Measurements from ENCODE around the gene MYO10. TPM values are rescaled to one million over a fixed set of nuclear protein-coding genes. Genes with fewer than 3 reads are reported as not detected.

MYO10 gene
- total RNA-seq, 2 experiments from 2014 or later = 0.04 TPM; not detected in 1

DNA sequence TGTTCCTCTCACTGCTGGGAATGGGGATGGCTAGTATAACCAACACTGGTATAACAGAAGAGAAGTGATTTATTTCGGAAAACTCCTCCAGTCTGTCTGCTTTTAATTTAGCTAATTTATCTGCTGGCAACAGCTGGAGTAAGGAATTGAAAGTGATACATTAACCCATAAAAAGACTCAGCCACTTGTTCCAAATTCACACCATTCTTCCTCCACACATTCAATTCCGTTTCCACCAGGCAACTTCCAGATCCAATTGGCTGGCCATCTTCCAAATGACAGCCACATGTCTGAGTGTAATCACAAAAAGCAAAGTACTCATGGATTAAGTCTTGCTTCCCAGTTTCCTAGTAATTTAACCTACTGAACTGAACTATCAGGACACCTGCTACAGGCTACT lies 242.2 kb downstream of the MYO10 start:
- ChIA-PET POLR2A (no interaction called here), CTCF (no interaction called here)

DNA sequence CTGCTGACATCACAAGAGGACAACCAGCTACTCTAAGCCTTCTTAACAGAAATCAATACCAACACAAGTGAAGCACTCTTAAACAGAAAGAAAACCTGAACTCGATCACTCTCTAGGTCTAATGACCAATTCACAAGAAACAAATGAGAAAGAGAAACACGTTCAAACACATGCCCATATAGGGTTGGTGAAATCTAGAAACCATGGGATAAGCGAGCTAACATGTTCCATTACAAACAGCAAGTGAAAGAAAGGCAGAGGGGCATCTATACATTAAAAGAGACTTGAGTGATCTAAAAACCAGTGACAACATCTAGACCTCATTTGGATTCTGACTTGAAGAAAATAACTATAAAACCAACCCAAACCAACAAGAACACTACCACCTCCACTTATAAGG lies 244.4 kb downstream of the MYO10 start:
- CTCF ChIA-PET = no interaction called here
- POLR2A ChIA-PET = no interaction called here

DNA sequence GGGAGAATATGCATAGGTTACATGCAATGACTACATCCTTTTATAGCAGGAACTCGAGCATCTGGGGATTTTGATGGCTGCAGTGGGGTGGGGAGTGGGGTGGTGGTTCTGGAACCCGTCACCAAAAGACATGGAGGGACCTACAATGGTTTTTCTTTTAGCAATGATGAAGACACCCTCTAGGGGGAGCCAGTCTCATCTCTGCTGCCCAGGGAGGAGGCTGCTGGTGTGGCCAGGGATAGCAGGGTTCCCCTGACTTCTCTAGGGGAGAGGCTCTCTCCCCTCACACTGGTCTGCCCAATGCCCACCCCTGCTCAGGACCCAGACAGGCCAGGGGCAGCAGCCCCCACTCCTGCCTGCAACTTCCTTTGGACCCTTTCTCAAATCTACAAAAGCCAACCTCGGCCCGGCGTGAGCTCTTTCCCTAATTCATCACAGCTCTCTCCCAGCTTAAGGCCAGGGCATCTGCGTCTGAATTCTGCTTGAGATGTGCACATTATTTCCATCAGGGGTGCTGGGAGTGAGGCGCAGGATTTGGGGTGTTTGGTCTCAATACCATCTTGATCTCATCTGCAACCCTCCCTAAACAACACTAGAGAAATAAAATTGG lies 245.7 kb downstream of the MYO10 start:
- POLR2A ChIA-PET = no interaction called here
- CTCF ChIA-PET = interaction anchor here (1.1 kb wide), 1 partner anchor 24 kb away, joined by 3 read pairs; no protein-coding TSS in a partner anchor

DNA sequence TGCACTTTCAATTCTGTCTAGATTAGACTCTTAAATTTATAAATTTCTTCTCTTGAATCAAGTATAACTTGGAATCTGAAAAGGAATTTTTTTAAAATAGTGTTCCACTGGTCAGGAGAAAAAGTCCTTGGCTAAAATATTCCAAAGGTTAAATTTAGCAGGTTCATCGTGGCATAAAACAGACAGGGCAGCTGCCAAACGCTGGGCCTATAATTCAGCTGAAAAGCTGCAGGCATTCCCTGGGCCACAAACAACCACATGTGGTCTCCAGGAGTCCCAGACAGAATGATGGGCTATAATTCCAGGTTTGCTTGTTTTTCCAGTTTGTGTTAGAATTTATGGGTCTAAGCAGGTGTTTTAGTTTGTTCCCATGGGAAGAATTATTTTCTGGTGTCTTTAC lies 248.2 kb downstream of the MYO10 start:
- POLR2A ChIA-PET = no interaction called here
- CTCF ChIA-PET = no interaction called here

- POLR2A ChIA-PET = no interaction called here
- CTCF ChIA-PET = no interaction called here
These were observed 251.0 kb downstream of the MYO10 start for GRCh38 chr5:16685069-16685468.

DNA sequence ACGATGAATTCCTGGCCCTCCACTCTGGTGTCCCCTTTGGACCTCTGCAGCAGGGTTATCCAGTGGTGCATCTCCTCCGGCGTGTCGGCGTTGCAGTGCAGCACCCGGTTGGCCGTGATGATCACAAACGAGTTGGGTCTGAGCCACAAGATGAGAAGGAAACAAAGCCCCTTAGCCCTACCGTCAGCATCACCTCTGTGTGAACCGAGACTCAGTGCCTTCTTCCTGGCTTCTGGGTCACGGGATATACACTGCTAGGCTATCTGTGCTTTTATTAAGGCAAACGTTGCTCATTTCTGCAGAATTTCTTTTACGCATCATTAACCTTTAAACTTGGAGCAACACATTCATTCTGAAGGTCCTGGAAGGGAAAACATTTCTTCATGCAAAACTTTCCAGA lies 254.2 kb downstream of the MYO10 start:
- ChIA-PET CTCF (no interaction called here), POLR2A (no interaction called here)

- CTCF ChIA-PET = no interaction called here
- POLR2A ChIA-PET = no interaction called here
These were observed 256.2 kb downstream of the MYO10 start for GRCh38 chr5:16679863-16680262.

DNA sequence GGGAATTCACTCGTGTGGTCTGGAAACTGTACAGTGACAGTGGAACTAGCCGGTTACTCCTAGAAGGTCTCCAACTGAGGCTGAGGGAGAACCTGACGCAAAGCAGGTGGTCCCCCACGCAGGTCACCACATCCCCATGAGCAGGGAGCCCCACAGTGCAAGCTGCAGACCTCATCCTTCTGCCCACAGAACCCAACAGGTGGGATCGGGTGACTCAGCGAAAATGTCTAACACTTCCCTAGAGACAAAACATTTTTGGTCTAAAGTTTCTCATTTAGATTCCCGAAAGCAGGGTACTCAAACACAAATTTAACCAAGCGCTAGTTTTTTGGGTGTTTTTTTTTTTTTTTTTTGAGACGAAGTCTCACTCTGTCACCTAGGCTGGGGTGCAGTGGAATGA lies 256.9 kb downstream of the MYO10 start:
- POLR2A ChIA-PET = no interaction called here

DNA sequence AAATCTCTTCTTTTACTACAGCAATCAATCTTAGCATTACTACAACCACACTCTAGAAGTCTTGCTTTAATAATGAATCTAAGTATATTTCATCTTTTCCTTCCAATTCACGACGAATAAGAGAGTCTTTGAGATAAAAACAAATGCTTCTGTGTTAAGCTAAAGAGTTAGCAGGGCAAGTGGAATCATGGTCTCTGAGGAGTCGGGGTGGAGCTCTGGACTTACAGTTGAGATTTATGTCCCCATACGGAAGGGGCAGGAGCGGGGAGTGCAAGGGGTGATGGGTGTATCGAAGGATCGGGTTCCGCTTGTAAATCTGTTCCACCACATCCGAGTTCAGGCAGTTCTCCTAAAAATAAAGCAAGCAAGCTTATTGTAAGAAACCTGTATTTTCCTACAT lies 260.3 kb downstream of the MYO10 start:
- ChIA-PET CTCF (no interaction called here), POLR2A (no interaction called here)

More for the DNA sequence above, 256.9 kb downstream of the MYO10 start:
- CTCF ChIA-PET = no interaction called here

- POLR2A ChIA-PET = no interaction called here
- CTCF ChIA-PET = no interaction called here
These were observed 261.3 kb downstream of the MYO10 start for GRCh38 chr5:16674750-16675149.

- ChIA-PET POLR2A (no interaction called here), CTCF (no interaction called here)
These were observed 262.6 kb downstream of the MYO10 start for GRCh38 chr5:16673241-16674201.

DNA sequence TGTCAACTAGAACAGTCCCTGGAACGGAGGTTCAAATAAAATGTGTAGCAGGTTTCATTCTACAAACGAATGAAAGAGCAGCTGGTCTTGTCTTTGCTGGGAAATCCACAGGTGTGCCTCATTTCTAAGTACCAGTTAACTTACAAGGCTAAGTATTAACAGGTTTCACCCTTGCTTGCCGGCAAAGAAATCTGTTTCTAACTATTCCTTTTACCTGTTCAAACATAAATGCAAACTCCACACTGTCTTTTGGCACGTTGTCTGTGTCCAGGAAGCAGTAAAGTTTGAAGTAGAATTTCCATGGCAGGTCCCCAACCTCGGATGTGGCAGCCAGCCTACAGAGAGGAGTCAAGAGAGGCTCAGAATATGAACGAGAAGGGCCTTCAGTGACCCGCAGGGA lies 264.9 kb downstream of the MYO10 start:
- CTCF ChIA-PET = no interaction called here
- POLR2A ChIA-PET = no interaction called here

- ChIA-PET POLR2A (no interaction called here), CTCF (no interaction called here)
These were observed 266.3 kb downstream of the MYO10 start for GRCh38 chr5:16669776-16670175.

DNA sequence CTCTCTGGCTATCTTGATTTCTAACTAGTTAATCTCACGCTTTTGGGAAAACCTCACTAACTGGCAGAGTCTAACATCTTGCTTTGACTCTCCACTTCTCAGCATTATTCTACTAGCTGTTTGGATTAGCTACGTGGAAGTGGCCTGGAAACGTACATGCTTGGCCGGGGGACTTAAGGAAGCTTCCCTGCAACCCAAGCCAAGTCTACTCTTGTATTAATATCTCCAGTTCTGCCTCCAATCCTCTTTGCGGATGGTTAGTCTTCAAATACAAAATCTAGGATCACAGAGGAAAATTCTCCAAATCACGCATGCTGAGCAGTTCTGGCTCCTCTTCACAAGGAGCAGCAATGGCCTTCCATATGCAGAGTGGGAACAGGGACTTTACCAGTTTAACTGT lies 267.5 kb downstream of the MYO10 start:
- ChIA-PET POLR2A (no interaction called here), CTCF (no interaction called here)

DNA sequence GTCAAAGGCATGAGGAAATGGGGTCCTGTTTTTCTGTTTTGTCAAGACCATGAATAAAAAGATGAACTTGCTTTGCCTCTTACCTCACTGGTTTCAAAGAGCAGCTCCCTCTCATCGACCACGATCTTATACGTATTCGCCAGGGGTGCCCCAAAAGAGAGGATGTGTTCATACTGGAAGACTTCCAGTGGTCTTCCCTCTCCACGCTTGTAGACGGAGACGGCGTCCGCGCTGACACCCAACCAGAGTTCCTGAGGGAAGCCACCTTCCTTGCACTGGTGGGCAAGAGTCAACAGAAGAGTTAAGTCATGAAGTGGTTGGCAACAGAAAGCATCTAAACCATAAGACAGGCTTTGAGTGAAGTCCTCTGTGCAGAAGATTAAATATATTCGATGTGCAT lies 267.9 kb downstream of the MYO10 start:
- CTCF ChIA-PET = interaction anchor here (1.0 kb wide), 1 partner anchor 39 kb away, joined by 4 read pairs; no protein-coding TSS in a partner anchor

DNA sequence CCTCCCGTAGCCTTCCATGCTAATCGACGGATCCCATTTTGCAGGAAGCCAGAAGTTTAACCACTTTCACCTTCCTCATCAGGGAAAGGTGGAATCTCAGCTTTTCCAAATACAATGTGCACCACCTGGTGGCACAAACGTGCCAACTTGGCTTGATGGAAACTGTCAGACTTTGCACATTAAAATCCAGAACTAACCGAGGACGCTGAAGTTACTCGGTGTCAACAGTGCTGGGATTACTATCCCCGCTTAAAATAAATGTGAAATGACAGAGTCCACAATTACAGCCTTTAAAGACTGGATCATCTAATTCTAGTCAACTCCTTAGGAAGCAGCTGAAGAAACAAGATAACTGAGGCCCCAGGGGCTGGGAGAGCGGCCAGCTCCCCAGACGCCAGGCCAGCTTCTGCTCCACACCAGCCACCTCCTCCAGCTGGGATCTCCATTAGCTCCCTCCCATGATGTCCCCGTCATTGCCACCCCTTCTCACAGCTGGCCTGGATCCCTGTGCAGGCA lies 269.1 kb downstream of the MYO10 start:
- CTCF ChIA-PET = interaction anchor here (1.0 to 1.5 kb wide), 3 partner anchors 9 to 37 kb away, joined by 3 to 4 read pairs (median 3); no protein-coding TSS in a partner anchor
- POLR2A ChIA-PET = no interaction called here

More for the DNA sequence above, 267.9 kb downstream of the MYO10 start:
- POLR2A ChIA-PET = no interaction called here

DNA sequence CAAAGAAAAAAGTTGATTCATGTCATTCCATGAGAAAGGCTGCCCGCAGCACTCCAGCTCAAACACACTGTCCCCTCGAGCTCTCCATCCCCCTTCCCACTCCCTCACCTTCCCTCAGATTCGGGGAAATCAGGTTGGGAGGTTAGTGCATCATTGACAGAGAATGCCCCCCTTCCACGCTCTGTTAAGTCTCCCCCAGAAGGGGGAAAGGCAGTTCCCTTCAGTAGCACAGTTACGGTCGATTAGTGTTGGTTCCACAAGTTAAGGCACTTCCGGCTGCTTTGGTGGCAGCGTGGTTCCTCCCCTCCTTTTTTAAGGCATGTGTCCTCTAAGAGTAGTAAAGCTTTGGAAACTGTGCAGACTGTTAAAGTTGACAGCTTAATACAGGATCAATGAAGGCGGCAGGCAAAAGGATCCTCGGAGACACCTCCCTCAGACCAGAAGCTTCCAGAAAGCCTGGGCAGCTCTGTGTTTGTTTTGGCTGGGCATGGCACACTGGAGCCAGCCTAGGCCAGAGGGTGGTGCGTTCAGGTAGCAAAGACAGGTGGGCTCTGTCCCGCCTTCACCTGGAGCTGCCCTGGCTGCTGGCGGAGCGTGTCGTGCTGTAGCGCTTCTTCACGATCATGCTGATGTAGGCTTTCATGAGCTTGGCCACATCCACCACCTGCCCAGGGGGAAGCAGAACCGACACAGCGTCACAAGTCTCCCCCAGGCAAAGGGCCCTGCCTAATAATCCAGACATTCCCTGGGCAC lies 269.8 kb downstream of the MYO10 start:
- POLR2A ChIA-PET = no interaction called here

DNA sequence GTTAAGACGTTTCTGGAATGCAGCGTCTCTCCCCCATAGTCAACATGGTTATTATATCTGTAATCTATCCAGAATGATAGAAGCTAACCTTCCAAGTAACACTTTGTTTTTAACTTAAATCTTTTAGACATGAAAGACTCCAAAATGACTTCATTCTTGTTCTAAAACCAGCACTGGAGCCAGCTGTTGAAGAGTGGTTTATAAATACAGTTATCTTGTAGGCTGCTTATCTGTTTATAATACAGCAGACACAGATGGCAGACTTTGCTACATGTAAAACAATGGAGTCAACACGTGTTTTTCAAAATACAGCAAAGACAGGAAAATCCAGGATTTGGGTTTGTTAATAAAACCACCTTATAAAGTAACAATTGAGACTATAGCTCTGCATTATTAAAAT lies 270.5 kb downstream of the MYO10 start:
- POLR2A ChIA-PET = no interaction called here
- CTCF ChIA-PET = interaction anchor here (0.6 kb wide), 1 partner anchor 66 kb away, joined by 3 read pairs; no protein-coding TSS in a partner anchor

More for the DNA sequence above, 269.8 kb downstream of the MYO10 start:
- CTCF ChIA-PET = interaction anchor here (1.1 to 1.5 kb wide), 2 partner anchors 9 to 24 kb away, joined by 3 read pairs; no protein-coding TSS in a partner anchor

DNA sequence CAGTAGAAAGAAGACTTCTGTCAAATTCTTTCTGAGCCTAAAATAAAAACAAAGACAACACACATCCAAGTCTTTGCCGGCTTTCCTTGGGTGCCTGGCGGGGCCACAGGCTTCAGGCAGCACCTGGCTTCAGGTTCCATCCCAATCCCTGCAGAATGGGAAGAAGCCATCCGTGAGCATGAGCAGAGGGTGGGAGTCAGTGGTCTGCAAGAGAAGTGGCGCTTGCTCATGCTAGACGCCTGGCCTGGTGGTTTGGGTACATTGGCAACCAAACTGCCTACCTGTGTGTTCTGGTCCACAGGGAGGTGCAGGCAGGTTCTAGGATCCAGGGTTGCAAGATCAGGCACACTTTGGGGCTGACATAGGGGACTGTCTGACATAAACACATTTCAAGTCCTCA lies 271.7 kb downstream of the MYO10 start:
- ChIA-PET CTCF (no interaction called here), POLR2A (no interaction called here)

- POLR2A ChIA-PET = no interaction called here
These were observed 272.2 kb downstream of the MYO10 start for GRCh38 chr5:16663840-16664239.

More at GRCh38 chr5:16663840-16664239, 272.2 kb downstream of the MYO10 start:
- CTCF ChIA-PET = no interaction called here
